HG02678 (cell line): ENCODE measurements around the gene NFAM1.

Source experiments
- ATAC-seq: cut with Tn5 transposase; IDR thresholded peaks from one replicate; pipeline ENCODE4 v1.9.1; 2021; ENCODE audit warnings: mild to moderate bottlenecking, moderate library complexity; ENCODE audit not compliant: unreplicated experiment

Gene NFAM1

GRCh38 chr22:42439821-42440674, 7.8 kb upstream of the NFAM1 start:
- ATAC-seq: no peak

DNA sequence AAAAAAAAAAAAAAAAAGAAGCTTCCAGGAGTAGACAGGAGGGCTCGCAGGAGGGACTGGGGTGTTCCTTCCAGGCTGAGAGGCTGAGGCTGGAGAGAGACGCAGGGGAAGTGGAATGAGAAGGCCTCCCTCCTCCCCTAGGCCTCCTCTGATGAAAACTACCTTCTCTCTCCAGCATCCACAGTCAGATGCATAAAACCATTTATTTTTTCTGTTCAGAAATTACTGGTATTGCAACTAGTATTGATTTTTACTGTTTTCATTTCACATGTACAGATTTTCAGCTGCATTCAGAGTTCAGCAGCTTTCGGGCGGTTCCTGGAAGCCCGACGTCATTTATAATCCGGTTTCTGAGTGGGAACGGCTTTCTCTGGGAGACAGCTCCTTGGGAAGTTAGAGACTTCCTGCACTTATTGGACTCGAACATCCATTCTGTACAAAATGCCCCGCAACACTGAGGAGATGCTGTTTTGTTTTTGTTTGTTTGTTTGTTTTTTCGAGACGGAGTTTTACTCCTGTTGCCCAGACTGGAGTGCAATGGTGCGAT, 6.9 kb upstream of the NFAM1 start:
- no peak for ATAC-seq

DNA sequence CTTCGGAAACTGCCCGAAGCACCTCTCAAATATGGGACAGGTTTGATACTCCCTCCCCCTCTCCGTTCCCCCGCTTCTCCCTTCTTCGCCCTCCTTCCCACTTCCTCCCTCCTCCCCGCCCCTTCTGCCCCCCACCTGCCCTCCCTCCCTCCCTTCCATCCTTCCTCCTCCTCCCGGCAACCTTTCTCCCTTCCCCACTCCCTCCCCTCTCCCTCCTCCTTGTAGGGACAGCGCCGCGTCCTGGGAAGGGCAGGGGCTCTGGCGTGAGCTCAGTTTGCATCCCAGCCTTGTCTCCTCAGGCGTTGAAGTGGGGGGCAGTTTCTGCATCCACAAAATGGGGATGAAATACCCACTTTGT, 6.1 kb upstream of the NFAM1 start:
- ATAC-seq: no peak

- peak; percentile 72 for ATAC-seq
Observed at GRCh38 chr22:42437488-42438292, 5.5 kb upstream of the NFAM1 start.

DNA sequence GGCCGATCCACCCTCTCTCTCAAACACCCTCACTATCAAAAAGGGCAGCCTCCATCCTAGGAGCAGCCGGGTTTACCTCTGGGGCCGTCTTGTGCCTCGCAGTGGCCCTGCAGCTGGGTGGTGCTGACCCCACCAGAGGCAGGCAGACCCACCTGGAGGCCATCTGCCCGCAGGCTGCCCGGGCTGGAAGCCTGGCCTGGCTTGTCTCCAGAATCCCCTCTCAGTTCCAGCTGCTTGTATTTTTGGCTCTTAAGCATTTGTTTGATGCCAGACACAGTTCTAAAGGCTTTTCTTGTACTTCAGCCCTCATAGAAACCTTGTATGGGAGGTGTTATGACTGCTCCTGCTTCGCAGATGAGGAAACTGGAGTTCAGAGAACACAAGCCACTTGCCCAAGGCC, 4.2 kb upstream of the NFAM1 start:
- ATAC-seq: no peak

DNA sequence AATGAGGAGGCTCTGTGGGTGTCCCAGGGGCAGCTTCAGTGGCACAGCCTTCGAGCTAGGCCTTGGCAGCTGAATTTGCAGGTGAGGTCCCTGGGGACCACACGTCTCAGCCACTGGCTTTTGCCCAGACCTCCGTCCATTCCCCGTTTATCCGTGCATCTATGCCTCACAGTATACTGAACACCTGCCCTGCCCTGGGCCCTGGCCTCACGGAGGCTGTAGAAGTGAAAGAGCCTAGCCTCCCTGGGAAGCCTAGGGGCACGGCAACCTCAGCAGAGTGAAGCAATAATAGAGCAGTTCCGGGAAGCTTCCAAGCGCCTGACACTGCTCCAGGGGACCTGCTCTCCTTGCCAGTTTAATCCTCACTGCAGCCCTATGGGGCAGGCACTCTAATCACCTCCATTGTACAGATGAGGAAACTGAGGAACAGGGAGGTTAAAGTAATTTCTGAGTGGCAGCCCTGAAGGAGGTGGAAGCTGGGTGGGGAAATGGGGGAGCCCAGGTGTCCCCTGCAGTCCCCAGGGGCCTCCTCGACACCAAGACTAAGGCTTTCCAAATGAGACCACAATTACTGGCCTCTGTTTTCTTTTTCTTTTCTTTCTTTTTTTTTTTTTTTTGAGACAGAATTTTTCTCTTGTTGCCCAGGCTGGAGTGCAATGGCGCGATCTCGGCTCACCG, 2.7 kb upstream of the NFAM1 start:
- ATAC-seq: no peak

DNA sequence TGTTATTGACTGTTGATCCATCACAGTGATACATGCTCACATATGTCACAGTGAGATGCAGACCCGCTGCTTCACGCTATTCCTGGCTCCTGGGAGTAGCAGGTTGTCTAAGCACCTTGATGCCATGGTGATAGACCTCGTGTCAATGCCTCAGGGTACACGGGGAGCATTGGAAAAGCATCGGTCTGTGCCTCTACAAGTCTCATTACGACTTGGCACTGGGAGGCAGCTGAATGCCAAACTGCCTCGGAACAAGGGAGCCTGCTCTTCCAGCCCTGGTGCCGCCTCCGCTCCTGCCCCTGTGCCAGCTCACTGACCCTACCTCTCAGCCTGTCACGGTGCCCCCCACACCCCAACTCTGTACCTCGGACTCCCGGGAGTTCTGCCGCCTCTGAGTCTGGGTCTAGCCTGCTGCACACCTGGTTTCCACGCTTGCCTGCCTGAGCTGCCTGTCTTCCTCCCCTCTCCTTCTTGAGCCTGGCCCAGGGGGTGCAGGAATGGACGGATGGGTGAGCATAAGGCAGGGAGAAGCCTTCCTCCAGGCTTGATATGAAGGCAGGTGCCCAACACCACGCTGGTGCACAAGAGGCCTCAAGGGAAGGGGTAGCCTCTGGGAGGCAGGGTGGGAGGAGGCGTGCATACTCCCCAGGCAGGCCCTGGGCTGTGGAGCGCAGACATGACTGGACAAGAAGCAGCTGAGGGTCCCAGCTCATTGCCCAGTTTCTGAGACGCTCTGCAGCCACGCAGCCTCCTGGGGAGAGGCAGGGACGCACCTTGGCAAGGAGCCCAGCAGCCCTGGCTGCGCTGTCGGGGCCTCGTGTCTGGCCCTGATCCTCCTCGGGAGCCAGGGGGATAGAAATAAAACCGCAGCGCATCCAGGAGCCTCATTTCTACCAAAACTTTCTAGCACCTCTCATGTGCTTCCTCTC, 1.8 kb upstream of the NFAM1 start:
- no peak for ATAC-seq

GRCh38 chr22:42432818-42433217, 615 bp upstream of the NFAM1 start:
- ATAC-seq: no peak

DNA sequence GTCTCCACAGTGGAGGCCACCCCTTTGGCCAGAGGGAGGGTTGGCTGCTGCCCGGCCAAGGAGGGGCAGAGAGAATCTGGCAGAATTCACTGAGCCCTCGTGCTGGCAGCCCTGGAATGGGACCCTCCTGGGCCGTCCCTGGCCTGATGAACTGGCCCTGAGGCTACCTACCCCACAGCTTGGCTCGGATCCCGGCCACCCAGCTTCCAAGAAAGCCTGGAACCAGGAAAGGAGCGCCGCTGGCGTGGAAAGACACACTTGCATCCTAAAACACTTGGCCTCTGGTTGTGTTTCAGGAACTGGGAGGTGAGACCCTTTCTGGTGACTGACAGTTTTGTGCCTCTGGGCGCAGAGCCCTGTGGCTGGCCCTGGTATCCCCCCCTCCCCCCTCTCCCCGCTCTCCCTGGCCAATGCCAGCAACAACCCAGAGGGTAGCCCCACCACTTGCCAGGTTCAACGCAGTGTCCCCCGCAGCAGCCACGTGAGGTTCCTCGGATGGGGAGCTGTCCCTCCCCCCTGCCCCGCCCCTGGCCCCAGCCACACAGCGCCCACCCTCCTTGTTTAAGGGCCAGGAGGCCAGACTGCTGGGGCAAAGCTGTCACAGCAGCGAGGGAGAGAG, 693 bp downstream of the NFAM1 start:
- no peak for ATAC-seq

DNA sequence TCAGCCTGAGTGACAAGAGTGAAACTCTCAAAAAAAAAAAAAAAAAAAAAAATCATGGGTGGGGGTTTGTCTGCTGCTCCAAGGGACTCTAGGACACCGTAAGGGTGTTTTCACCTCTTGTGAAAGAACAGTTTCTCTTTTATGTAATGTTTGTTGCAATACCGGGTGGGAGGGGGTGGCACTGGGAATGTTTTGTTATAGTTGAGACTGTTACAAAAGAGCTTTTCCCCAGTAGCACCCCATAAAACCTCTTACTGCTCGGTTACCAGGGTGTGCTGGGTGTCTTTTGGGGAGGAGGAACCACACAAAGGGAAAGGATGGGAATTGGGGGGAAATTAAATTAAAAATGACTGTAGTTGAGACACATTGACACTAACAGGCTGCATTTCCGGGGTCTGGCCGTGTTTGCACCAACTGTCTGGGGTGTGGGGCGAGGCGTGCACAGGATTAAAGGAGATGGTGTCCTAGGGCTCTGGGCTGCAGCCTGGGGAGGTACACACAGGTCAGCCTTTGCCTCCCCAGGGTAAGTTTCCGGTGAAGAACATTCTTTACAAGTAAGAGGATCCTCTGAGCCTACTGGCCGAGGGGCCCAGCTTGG, 1.6 kb downstream of the NFAM1 start:
- ATAC-seq: no peak

- no peak for ATAC-seq
Observed at GRCh38 chr22:42428760-42429159, 3.4 kb downstream of the NFAM1 start.

- ATAC-seq: no peak
Observed at GRCh38 chr22:42428025-42428424, 4.2 kb downstream of the NFAM1 start.

- no peak for ATAC-seq
Observed at GRCh38 chr22:42427167-42427566, 5.0 kb downstream of the NFAM1 start.

DNA sequence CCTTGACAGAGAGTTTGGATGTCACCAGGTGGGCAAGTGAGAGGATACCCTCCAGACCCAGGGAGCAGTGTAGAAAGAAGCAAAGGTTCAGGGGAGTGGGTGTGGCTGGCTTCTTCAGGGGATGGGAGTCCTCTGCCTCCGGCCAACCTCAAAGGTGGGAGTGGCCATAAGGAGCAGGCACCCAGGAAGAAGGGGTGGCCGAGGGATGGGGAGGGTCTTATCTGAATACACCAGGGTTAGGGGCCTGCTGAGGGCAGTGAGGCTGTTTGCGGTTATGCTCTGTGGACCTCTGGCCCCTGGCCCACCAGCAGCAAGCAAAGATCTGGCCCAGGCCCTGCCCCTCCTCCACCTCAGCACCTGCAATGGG, 6.2 kb downstream of the NFAM1 start:
- no peak for ATAC-seq

DNA sequence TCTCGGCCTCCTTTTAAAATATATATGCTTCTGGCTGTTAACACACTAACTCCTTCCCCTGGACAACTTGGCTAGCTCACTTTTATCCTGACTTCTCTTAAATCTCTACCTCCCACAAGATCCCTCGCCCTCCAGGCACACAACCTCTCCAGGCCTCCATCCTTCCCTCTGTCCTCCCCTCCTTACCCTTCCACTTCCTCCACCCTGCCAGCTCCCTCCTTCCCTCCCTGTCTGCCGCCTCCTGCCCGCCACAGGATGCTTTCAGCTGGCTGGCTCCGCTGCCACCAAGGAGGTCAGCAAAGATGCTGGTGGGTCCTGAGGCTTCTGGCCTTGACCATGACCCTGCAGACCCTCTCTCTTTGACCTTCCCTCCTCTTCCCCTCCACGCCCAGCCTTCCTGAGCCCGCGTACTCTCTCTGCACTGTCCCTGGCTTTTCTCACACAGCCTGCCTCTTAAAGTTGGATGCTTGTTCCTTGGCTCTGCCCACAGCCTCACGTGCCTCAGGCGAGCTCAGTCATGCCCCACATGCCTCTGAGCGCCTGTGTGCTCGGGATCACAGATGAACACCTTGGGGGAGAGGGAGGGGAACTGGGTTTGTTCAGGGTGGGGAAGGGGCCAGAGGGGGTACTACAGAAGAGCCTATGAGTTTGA, 6.7 kb downstream of the NFAM1 start:
- ATAC-seq: no peak

- no peak for ATAC-seq
Observed at GRCh38 chr22:42419243-42419881, 12.8 kb downstream of the NFAM1 start.

- no peak for ATAC-seq
Observed at GRCh38 chr22:42418811-42419242, 13.4 kb downstream of the NFAM1 start.

DNA sequence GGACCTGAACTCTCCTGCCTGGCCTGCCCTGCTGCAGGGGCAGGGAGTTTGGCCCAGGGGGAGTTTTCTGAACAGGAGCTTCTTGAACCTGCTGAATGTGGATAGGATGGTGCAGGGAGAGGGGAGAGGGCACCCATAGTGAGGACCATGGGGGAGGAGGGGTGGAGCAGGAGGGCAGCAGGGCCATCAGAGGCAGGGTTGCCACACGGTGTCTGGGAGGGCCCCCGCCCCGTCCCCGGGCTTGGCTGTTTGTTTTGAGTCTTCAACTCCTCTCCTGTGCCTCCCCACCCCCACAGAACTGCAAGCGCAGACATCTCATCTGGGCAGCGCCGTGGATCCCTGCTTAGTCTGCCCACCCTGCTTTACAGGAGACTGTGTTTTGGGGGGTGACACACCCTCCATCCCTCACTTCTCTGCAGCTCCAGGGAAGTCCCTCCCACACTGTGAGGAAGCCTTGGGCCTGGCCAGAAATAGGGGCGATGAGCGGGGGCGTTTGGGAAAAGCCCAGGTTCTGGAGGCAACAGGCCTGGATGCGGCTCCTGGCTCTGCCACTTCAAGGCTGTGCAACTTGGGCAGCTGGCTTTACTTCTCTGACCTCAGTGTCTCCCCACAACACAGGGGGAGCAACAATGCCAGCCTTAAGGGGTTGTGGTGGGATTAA, 14.4 kb downstream of the NFAM1 start:
- ATAC-seq: no peak
